K562 (cell line): ENCODE measurements around the gene KIF26A. TPM values are rescaled to one million over a fixed set of nuclear protein-coding genes. Genes with fewer than 3 reads are reported as not detected.

Experiments
- ATAC-seq: fragments of 200-7000 bp; cut with Tn5 transposase; 3 replicates; pipeline ENCODE4 v1.9.1; 2020; ENCODE audit warnings: moderate library complexity
- BruUV-seq: library from RNA; stranded (reverse); fragments of 400-500 nt; replicated peaks from 2 replicates; lab custom pipeline; 2021; lab: Mats Ljungman, UMichigan
- CTCF ChIA-PET: fragments of 300-600 bp; formaldehyde crosslinking; extraction: SDS; loops from one replicate; lab custom pipeline; 2021; ENCODE audit warnings: low intra/inter-chr PET ratio; lab: Yijun Ruan, JAX
- POLR2A ChIA-PET: fragments of 300-600, 350-650 bp; sonication (Branson Sonifier 250); formaldehyde crosslinking; extraction: SDS; loops from one replicate; lab custom pipeline; 2021; ENCODE audit warnings: antibody characterized with exemption, inconsistent platforms; lab: Yijun Ruan, JAX
- DNase-seq, 4 experiments: peaks; one replicate each; pipeline versions ENCODE4 v3.0.0 to v3.0.0-alpha.2; 2011 to 2018; ENCODE audit warnings: low spot score in 3 of 4, mixed read lengths in 3 of 4; ENCODE audit errors: extremely low read depth in 1 of 4
- FAIRE-seq: peaks from 2 replicates; lab custom pipeline; 2011; peaks lifted over from hg19 to GRCh38; lab: Jason Lieb, UNC
- H2AFZ ChIP-seq: 2 replicates; pipeline ENCODE4 v1.6.0; 2011; ENCODE audit warnings: low read depth, low read length, control low read depth, inconsistent platforms
- H3K27ac ChIP-seq: fragments of 200-600 bp; 3 replicates; pipeline ENCODE4 v1.8.0; 2011; ENCODE audit warnings: low read depth, mild to moderate bottlenecking, control low read depth, inconsistent platforms, low read length, moderate library complexity, mixed read lengths; ENCODE audit errors: extremely low read depth
- H3K27me3 ChIP-seq, 2 experiments: fragments of 300-600 bp in 1 of 2; 2 replicates in 1 of 2; 3 replicates in 1 of 2; pipeline versions ENCODE4 v1.6.0 to v1.8.0; 2011; ENCODE audit warnings: inconsistent platforms in 2 of 2, low read length in 2 of 2, mild to moderate bottlenecking in 1 of 2, mixed read lengths in 1 of 2, moderate library complexity in 1 of 2; ENCODE audit not compliant: control insufficient read depth in 2 of 2, insufficient read depth in 2 of 2
- H3K36me3 ChIP-seq: fragments of 300-600 bp; 3 replicates; pipeline ENCODE4 v1.8.0; 2011; ENCODE audit warnings: mild to moderate bottlenecking, low read length, inconsistent platforms; ENCODE audit not compliant: control insufficient read depth, insufficient read depth
- H3K4me1 ChIP-seq, 2 experiments: fragments of 200-600 bp in 1 of 2; replicated peaks in 1 of 2; 2 replicates in 1 of 2; 3 replicates in 1 of 2; pipeline versions ENCODE4 v1.5.1 to v1.8.0; 2011; ENCODE audit warnings: inconsistent platforms in 2 of 2, low read length in 2 of 2, mild to moderate bottlenecking in 1 of 2, mixed read lengths in 1 of 2, moderate library complexity in 1 of 2; ENCODE audit not compliant: control insufficient read depth in 2 of 2, insufficient read depth in 2 of 2
- H3K4me2 ChIP-seq: 2 replicates; pipeline ENCODE4 v1.6.1; 2011; ENCODE audit warnings: low read length, control low read depth, inconsistent platforms, mixed read lengths; ENCODE audit not compliant: insufficient read depth
- H3K4me3 ChIP-seq: fragments of 200-600 bp; sonication (generic), shearing (Covaris generic); 2 replicates; pipeline ENCODE4 v1.5.1; 2016; ENCODE audit warnings: control low read depth, inconsistent platforms
- H3K79me2 ChIP-seq: fragments of 200-600 bp; 3 replicates; pipeline ENCODE4 v1.8.0; 2011; ENCODE audit warnings: low read length, inconsistent platforms; ENCODE audit not compliant: control insufficient read depth, insufficient read depth
- H3K9ac ChIP-seq, 2 experiments: 2 replicates each; pipeline versions ENCODE4 v1.6.0 to v1.6.1; 2011; ENCODE audit warnings: low read depth in 2 of 2, low read length in 2 of 2, control low read depth in 1 of 2, inconsistent platforms in 1 of 2, mild to moderate bottlenecking in 1 of 2, mixed read lengths in 1 of 2; ENCODE audit not compliant: insufficient read depth in 1 of 2
- H3K9me1 ChIP-seq: one replicate; pipeline ENCODE4 v1.6.0; 2011; ENCODE audit warnings: inconsistent platforms, mild to moderate bottlenecking, low read length, moderate library complexity; ENCODE audit not compliant: control insufficient read depth, insufficient read depth
- H3K9me3 ChIP-seq: replicated peaks from 2 replicates; pipeline ENCODE4 v1.5.1; 2011; ENCODE audit warnings: low read depth, low read length, inconsistent platforms; ENCODE audit not compliant: control insufficient read depth, insufficient read depth
- H4K20me1 ChIP-seq: replicated peaks from 2 replicates; pipeline ENCODE4 v1.6.1; 2011; ENCODE audit warnings: low read length, inconsistent platforms, mixed read lengths; ENCODE audit not compliant: control insufficient read depth, insufficient read depth
- FOXK2 ChIP-seq, 2 experiments: fragments of 450-650 bp; IDR thresholded peaks in 1 of 2; conservative IDR thresholded peaks in 1 of 2; 2 replicates each; pipeline ENCODE4 v1.6.1; 2016; ENCODE audit warnings: low read depth in 2 of 2, mild to moderate bottlenecking in 1 of 2
- FOXP1 ChIP-seq: sonication (generic); formaldehyde crosslinking; IDR thresholded peaks from 2 replicates; pipeline ENCODE4 v1.8.0; 2022; ENCODE audit warnings: mild to moderate bottlenecking, missing genetic modification reagents
- HDAC1 ChIP-seq, 2 experiments: fragments of 450-650 bp; IDR thresholded peaks; 2 replicates each; pipeline ENCODE4 v1.6.1; 2016 to 2017; ENCODE audit warnings: inconsistent platforms in 1 of 2, mild to moderate bottlenecking in 1 of 2, moderate library complexity in 1 of 2
- NR4A1 ChIP-seq, 2 experiments: fragments of 250-450 bp in 1 of 2; fragments of 450-650 bp in 1 of 2; sonication (Bioruptor Pico) in 1 of 2; IDR thresholded peaks; 2 replicates each; pipeline versions ENCODE4 v1.4.0 to v1.6.1; 2016 to 2020; ENCODE audit warnings: mild to moderate bottlenecking in 2 of 2, missing compliant biosample characterization in 1 of 2, missing genetic modification characterization in 1 of 2, moderate library complexity in 1 of 2
- PCBP2 ChIP-seq: fragments of 200-400 bp; formaldehyde crosslinking; IDR thresholded peaks from 2 replicates; pipeline ENCODE4 v1.6.1; 2018; ENCODE audit warnings: low read length, low read depth, mild to moderate bottlenecking, moderate library complexity; ENCODE audit not compliant: poor library complexity, severe bottlenecking
- POLR2AphosphoS2 ChIP-seq: IDR thresholded peaks from 2 replicates; pipeline ENCODE4 v1.6.1; 2012; ENCODE audit warnings: low read length, improper control_type of control experiment
- SMAD4 ChIP-seq: fragments of 250-450 bp; sonication (Bioruptor Pico); conservative IDR thresholded peaks from 2 replicates; pipeline ENCODE4 v1.8.0; 2021; ENCODE audit warnings: inconsistent platforms, mild to moderate bottlenecking, moderate library complexity
- ZFPM2 ChIP-seq: fragments of 250-450 bp; sonication (Bioruptor Pico); IDR thresholded peaks from 2 replicates; pipeline ENCODE4 v1.5.1; 2022; ENCODE audit warnings: mild to moderate bottlenecking
- ZNF175 ChIP-seq: fragments of 200-800 bp; sonication (Bioruptor generic); IDR thresholded peaks from 2 replicates; pipeline ENCODE4 v1.6.1; 2016; ENCODE audit warnings: low read depth, mild to moderate bottlenecking, missing genetic modification characterization, missing compliant biosample characterization
- ZNF282 ChIP-seq: sonication (generic); formaldehyde crosslinking; IDR thresholded peaks from 2 replicates; pipeline ENCODE4 v1.8.1; 2023; ENCODE audit warnings: missing genetic modification reagents
- WGBS: fragments of 100-300 bp; shearing (Covaris generic); methylation state at CpG from one replicate; pipeline ENCODE4 v1.1.6; 2016; ENCODE audit warnings: low coverage, mixed read lengths; ENCODE audit not compliant: insufficient coverage; ENCODE audit errors: missing lambda C conversion rate; 5-methylcytosine and 5-hydroxymethylcytosine counted together
- in situ Hi-C: fragments of 300-500 bp; cut with MboI; formaldehyde crosslinking; loops from 4 replicates; pipeline ENCODE4 v1.15.0; 2018; ENCODE audit warnings: inconsistent platforms, mixed read lengths
- intact Hi-C: fragments of 100-400 bp; cut with micrococcal nuclease; formaldehyde crosslinking; loops from 2 replicates; pipeline ENCODE4 v1.14.2; 2022
- polyA plus RNA-seq, 8 experiments: library from polyadenylated mRNA; depleted of rRNA in 4 of 8; stranded (reverse) in 5 of 8; unstranded in 3 of 8; fragments of >200 nt; fragmentation: Nextera tagmentation in 2 of 8; fragmentation: Illumina TruSeq in 1 of 8; extraction: Ambion mirVana in 2 of 8; extraction: Trizol in 1 of 8; gene quantifications; 2 replicates each; pipeline versions ENCODE4 v1.2.1 to v1.2.3, GENCODE V29; 2011 to 2014; ENCODE audit warnings: inconsistent platforms in 1 of 8, missing spikeins in 1 of 8
- total RNA-seq, 7 experiments: library from RNA; depleted of rRNA in 6 of 7; stranded (reverse); fragments of >200 nt in 6 of 7; fragmentation: Illumina TruSeq in 2 of 7; extraction: Trizol in 2 of 7; gene quantifications; 2 replicates each; pipeline versions ENCODE4 v1.2.1 to v1.2.3, GENCODE V29; 2011 to 2021; ENCODE audit warnings: low replicate concordance in 1 of 7
- TF ChIP-seq, protein P1 (sequence below): fragments of 450-650 bp; IDR thresholded peaks from 2 replicates; pipeline ENCODE4 v1.6.1; 2017; ENCODE audit warnings: antibody characterized with exemption
- TF ChIP-seq, protein P2 (sequence below): fragments of 450-650 bp; conservative IDR thresholded peaks from 2 replicates; pipeline ENCODE4 v1.6.1; 2016; ENCODE audit warnings: missing genetic modification characterization, low read depth, mild to moderate bottlenecking, control low read depth, missing compliant biosample characterization
- TF ChIP-seq, protein P3 (sequence below): fragments of 450-650 bp; IDR thresholded peaks from 2 replicates; pipeline ENCODE4 v1.6.1; 2016; ENCODE audit warnings: low read depth, mild to moderate bottlenecking, moderate library complexity
- TF ChIP-seq, protein P4 (sequence below): fragments of 450-650 bp; IDR thresholded peaks from 2 replicates; pipeline ENCODE4 v1.6.1; 2016; ENCODE audit warnings: antibody characterized with exemption
- TF ChIP-seq, protein P5 (sequence below): sonication (generic); formaldehyde crosslinking; IDR thresholded peaks from 2 replicates; pipeline ENCODE4 v1.9.0; 2022; ENCODE audit warnings: mild to moderate bottlenecking, missing genetic modification reagents

Gene KIF26A
- total and polyA plus RNA-seq, 9 of the 15 experiments (the other 6 are each of a cell fraction or from before 2014, with no cell fraction given) = 0.04 TPM; not detected in 8

DNA sequence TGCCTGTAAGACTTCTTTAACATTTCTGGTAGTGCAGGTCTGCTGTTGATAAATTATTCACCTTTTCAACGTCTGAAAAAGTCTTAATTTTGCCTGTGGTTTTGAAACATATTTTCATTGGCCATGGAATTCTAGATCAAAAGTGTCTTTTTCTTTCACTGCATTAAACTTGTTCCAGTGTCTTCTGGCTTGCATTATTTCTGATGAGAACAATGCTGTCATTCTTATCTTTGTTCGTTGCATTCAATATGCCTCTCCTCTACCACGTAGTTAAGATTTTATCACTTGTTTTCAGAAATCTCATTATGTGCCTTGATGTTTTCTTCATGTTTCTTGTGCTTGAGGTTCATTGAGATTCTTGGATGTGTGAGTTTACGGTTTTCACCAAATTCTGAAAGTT, 13.4 kb upstream of the KIF26A start (continued):
- no peak for TF ChIP-seq PCBP2
- TF ChIP-seq ZNF282 (CRISPR knock-in tag) = no peak

DNA sequence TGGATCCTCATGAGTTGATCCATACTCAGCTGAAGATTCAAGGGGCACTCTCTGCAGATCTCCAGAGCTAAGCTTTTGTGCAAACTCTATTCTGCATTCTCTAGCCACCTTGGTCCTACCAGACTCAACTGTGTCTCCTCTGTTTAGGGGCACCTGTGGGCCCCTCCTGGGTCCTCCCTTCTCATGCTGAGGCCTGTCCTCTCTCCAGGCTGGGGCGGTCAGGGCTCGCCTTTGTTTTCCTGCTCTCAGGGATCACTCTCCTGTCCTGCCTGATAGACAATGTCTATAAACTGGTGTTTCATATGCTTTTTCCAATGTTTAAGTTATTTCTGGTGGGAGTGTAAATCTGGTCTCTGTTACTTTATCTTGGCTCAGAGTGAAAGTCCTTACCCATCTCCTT, 11.6 kb upstream of the KIF26A start:
- Histone ChIP-seq H3K4me1 (no peaks in the 10 kb centered on the region), H3K27ac (no peak overlapping the region), H3K36me3 (no peaks in the 10 kb centered on the region), H2AFZ (no peak overlapping the region), H3K79me2 (no peaks in the 10 kb centered on the region), H3K9me1 (no peaks in the 10 kb centered on the region), H3K4me2 (no peak overlapping the region), H3K27me3 (no peaks in the 10 kb centered on the region), H4K20me1 (no peaks in the 10 kb centered on the region), H3K4me3 (no peak overlapping the region), H3K9me3 (no peaks in the 10 kb centered on the region), H3K9ac (no peak overlapping the region)
- DNase-seq = no peak
- in situ Hi-C loops = no loop called here
- ChIA-PET CTCF (no interaction called here), POLR2A (no interaction called here)
- no peak for FAIRE-seq
- WGBS = 0% methylated on average over 1 of the region's 2 CpGs
- BruUV-seq = no TSS peak
- ATAC-seq = no peak
- intact Hi-C loops = no loop called here
- TF ChIP-seq ZNF175 (CRISPR knock-in tag) (no peak), NR4A1 (CRISPR knock-in tag; IDR thresholded peaks at IDR 0.05) (no peak), NR4A1 (tag; IDR thresholded peaks at IDR 0.05) (no peak), ZFPM2 (CRISPR knock-in tag) (no peak), HDAC1 (IDR thresholded peaks at IDR 0.05) (no peak), FOXK2 (conservative IDR thresholded peaks at IDR 0.05 in 1 of 2, IDR thresholded peaks at IDR 0.05 in 1 of 2; ENCODE audit: low read depth in 2 of 2) (no peak), FOXP1 (CRISPR knock-in tag) (no peak), POLR2AphosphoS2 (no peak), SMAD4 (no peak)
- TF ChIP-seq, protein P1, sequence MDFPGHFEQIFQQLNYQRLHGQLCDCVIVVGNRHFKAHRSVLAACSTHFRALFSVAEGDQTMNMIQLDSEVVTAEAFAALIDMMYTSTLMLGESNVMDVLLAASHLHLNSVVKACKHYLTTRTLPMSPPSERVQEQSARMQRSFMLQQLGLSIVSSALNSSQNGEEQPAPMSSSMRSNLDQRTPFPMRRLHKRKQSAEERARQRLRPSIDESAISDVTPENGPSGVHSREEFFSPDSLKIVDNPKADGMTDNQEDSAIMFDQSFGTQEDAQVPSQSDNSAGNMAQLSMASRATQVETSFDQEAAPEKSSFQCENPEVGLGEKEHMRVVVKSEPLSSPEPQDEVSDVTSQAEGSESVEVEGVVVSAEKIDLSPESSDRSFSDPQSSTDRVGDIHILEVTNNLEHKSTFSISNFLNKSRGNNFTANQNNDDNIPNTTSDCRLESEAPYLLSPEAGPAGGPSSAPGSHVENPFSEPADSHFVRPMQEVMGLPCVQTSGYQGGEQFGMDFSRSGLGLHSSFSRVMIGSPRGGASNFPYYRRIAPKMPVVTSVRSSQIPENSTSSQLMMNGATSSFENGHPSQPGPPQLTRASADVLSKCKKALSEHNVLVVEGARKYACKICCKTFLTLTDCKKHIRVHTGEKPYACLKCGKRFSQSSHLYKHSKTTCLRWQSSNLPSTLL = no peak
- TF ChIP-seq, protein P2, sequence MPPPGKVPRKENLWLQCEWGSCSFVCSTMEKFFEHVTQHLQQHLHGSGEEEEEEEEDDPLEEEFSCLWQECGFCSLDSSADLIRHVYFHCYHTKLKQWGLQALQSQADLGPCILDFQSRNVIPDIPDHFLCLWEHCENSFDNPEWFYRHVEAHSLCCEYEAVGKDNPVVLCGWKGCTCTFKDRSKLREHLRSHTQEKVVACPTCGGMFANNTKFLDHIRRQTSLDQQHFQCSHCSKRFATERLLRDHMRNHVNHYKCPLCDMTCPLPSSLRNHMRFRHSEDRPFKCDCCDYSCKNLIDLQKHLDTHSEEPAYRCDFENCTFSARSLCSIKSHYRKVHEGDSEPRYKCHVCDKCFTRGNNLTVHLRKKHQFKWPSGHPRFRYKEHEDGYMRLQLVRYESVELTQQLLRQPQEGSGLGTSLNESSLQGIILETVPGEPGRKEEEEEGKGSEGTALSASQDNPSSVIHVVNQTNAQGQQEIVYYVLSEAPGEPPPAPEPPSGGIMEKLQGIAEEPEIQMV = no peak
- TF ChIP-seq, protein P3, sequence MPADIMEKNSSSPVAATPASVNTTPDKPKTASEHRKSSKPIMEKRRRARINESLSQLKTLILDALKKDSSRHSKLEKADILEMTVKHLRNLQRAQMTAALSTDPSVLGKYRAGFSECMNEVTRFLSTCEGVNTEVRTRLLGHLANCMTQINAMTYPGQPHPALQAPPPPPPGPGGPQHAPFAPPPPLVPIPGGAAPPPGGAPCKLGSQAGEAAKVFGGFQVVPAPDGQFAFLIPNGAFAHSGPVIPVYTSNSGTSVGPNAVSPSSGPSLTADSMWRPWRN = no peak
- TF ChIP-seq, protein P4, sequence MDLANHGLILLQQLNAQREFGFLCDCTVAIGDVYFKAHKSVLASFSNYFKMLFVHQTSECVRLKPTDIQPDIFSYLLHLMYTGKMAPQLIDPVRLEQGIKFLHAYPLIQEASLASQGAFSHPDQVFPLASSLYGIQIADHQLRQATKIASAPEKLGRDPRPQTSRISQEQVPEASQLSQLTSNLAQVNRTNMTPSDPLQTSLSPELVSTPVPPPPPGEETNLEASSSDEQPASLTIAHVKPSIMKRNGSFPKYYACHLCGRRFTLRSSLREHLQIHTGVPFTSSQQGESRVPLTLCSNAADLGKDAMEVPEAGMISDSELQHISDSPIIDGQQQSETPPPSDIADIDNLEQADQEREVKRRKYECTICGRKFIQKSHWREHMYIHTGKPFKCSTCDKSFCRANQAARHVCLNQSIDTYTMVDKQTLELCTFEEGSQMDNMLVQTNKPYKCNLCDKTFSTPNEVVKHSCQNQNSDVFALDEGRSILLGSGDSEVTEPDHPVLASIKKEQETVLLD = no peak
- TF ChIP-seq, protein P5, sequence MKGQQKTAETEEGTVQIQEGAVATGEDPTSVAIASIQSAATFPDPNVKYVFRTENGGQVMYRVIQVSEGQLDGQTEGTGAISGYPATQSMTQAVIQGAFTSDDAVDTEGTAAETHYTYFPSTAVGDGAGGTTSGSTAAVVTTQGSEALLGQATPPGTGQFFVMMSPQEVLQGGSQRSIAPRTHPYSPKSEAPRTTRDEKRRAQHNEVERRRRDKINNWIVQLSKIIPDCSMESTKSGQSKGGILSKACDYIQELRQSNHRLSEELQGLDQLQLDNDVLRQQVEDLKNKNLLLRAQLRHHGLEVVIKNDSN = no peak
